NK-92 treated with Interleukin-12 subunit alpha and Interleukin-12 subunit beta, amount 100 ng/mL, for 24 hours (cell line): ENCODE measurements around the gene CCDC126.
"Not testable (repeated sequence)": the region's sequence is repeated elsewhere in the genome, so short reads cannot be mapped to it uniquely, and the experiment has no call there.

ENCODE experiments used
- DNase-seq: peaks from one replicate; lab custom pipeline; 2025; lab: John Stamatoyannopoulos, UW

The CCDC126 gene

DNA sequence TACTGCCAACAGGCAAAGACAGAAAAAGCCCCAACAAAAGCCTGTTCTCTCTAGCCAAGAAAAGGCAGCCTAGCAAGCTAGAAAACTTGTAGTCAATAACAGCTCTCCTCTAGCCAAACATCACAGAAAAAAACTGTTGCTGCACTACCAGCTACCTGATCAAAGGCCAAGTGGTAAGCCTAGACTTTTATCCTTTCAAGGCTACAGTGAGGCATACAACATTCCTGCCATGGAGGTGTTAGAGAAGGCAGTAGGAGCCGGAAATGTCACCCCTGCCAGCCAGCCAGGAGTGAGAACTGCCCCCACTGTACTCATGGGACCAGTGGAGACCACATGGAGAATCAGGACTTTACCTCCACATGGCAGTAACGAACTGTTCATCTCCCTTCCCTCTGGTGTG lies 31.2 kb downstream of the CCDC126 start:
- no peak for DNase-seq

DNA sequence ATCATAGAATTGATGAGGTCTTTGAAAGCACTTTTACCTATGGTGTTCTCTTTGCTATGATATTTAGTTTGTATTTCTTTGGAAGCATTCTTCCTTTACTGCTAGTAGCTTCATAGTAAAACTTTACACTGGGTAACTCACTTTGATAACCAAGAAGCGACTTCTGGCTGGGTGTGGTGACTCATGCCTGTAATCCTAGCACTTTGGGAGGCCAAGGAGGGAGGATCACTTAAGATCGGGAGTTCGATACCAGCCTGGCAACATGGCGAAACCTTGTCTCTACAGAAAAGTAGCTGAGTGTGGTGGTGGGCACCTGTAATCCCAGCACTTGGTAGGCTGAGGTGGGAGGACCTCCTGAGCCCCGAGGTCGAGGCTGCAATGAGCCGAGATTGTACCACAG lies 36.2 kb downstream of the CCDC126 start:
- no peak for DNase-seq

- no peak for DNase-seq
Measured at GRCh38 chr7:23645822-23646221, 48.6 kb downstream of the CCDC126 start.

- DNase-seq, result no peak
Measured at GRCh38 chr7:23653942-23654341, 56.8 kb downstream of the CCDC126 start.

GRCh38 chr7:23654508-23654907 lies 57.3 kb downstream of the CCDC126 start:
- DNase-seq, result no peak

DNA sequence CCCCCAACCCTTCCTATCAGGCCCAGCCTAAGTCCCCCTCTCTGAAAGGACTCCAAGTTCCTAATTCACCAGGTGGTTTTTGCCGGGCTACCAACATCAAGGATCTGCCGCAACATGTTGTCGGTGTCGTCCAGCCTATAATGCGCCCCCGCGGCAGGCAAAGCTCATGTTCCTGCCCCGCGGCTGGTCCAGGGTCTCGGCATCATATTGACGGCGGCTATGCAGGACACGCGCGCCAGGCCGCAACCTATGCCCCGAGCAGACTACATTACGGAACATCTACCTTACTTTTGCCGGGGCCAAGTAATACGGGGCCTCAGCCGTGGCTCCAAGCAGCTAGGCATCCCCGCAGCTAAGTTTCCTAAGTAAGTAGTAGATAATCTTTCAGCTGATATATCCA lies 58.3 kb downstream of the CCDC126 start:
- DNase-seq, result no peak

DNA sequence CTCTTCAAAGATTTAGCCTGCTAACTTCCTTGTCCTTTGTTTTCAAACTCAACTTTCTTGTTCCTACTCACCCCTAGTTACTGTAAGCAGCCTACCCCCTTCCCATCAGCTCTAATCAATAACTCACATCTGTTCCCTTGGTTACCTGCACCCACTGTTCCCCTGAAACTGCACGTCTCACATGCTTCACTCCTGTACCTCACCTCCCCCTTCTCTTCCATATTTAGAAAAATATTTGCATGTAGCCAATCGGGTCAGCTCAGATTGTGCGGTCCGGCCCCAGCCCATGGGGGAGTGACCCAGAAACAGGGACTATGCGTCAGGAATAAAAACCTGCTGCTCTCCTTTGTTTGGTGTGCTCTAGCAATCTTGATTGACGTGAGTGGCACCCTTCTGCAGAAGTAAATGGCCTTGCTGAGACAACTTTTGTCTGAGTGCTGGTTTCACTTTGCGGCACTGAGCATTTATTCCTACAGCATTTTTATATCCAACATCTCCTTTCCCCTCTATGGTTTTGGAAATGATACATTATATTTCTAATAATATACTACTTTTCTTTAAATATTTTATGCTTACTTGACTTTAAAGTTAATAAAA lies 61.7 kb downstream of the CCDC126 start:
- no peak for DNase-seq

DNA sequence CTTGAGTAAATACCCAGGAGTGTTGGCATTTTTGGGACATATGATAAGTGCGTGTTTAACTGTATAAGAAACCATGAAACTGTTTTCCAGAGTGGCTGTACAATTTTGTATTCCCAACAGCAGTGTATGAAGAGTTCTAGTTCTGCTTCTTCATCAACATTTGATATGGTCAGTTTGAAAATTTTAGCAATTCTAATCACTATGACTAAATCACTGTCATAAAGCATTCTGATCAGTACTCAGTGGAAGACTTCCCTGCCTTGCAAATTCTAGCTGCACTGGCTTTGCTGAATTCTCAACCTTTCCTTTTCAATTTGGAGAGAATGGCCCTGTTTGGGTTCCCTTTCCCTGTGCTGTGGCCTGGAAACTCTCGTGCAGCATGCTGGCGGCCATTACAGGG lies 64.2 kb downstream of the CCDC126 start:
- DNase-seq, result no peak

DNA sequence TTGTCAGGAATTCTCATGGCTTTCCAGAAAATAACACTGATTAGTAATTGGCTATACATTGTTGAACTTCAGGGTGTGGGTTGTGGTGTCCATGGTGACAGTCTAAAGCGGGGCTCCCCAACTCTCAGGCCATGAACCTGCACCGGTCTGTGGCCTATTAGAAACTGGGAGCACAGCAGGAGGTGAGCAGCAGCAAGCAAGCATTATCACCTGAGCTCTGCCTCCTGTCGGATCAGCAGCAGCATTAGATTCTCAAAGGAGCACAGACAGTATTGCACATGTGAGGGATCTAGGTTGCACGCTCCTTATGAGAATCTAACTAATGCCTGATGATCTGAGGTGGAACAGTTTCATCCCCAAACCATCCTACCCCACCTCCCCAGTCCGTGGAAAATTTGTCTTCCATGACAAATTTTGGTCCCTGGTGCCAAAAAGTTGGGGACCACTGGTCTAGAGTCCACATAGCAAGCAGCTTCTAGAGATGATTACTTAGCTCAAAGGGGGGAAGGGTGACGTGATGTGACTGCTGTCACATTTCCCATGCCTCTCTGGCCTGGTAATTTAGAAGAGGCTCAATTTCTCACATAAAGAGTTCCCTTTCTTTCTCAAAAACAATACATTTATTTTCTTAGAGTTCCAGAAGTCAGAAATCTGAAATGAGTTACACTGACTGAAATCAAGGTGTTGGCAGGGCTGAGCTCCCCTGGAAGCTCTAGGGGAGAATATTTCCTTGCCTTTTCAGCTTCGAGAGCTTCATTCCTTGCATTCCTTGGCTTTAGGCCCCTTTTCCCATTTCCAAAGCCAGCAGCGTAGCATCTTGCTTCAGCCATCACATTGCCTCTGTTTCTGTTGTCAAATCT lies 65.2 kb downstream of the CCDC126 start:
- DNase-seq, result no peak

DNA sequence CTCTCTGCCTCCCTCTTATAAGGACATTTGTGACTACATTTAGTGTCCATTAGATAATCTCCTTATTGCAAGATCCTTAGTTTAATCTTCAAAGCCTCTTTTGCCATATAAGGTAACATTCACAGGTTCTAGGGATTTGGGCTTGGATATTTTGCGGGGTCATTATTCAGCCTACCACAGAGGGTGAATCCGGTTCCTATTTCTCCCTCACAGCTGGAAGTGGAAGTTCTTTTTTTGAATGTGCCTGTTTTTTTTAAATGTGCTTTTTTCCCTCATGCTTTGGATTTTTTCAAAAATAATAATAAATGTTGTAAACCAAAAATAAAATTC lies 65.8 kb downstream of the CCDC126 start:
- no peak for DNase-seq

- no peak for DNase-seq
Measured at GRCh38 chr7:23664122-23664521, 66.9 kb downstream of the CCDC126 start.

DNA sequence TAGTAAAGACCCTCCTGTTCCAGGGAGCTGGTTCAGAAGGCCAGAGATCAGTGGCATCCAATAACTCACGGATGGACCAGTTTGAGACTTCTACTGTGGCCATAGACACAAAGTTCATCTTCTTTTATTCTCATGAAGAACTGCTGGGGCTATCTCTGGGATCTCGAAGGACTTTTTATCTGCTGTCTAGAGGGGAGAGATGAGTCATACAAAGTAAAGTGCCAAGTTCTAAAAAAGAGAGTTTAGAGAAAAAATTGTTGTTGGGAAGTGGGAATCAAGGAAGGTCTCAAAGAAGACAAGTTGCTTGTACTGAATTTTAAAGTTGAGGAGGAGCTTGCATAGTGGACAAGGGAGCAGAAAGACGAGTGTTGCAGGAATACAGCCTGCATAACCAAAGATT lies 74.9 kb downstream of the CCDC126 start:
- DNase-seq, result no peak

GRCh38 chr7:23679898-23680413 lies 82.8 kb downstream of the CCDC126 start, which contains the start of gene FAM221A:
TSS of gene FAM221A (plus strand) at chr7:23680199. CDS start at chr7:23680219, 20 bp downstream.
- no peak for DNase-seq

DNA sequence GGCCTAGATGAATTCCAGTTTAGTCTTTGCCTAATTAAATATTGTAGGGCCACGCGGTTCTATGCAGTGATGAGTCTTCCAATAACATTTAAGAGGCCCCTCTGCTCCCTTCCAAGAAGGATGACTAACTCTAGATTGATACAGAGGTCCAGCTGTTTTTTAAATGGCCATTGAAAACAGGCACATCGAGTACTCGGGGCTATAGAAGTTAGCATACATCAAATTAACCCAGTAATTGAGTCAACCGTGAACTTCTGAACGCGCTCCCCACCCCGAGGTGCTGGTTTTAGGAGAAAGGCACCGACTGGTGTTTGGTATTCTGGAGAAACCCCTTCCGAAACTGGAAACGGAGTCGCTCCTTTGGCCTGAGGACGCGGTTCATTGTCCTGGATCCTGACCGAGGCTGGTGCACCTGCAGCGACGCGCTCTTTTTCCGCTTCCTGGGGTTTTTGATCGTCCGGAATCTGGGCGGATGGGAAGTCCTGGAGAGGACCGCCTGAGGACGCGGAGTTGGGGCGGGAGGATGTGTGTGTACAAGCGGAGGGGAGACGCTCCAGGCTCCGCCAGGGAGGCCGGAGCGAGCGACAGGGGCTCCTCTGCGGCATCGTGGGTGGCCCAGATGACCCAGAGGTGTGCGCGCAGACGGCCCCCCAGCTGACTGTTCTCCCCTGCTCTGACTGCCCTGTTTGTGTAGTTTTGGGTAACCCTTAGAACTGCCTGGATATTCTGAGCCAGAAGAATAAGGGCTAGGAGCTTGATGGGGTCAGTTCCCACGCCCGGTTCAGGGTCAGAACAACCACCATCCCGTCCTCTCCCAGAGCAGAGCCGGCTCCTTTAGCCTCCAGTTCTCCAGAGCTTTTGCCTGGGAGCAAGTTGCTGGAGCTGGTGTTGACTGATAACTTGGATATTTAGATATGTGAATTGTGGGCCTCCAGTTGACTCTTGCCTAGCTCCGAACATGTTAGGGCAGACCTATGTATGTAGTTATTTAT lies 83.5 kb downstream of the CCDC126 start:
- DNase-seq, result no peak

- DNase-seq, result not testable (repeated sequence)
Measured at GRCh38 chr7:23684041-23684440, 86.9 kb downstream of the CCDC126 start.

GRCh38 chr7:23685731-23686130 lies 88.5 kb downstream of the CCDC126 start:
- DNase-seq, result no peak

DNA sequence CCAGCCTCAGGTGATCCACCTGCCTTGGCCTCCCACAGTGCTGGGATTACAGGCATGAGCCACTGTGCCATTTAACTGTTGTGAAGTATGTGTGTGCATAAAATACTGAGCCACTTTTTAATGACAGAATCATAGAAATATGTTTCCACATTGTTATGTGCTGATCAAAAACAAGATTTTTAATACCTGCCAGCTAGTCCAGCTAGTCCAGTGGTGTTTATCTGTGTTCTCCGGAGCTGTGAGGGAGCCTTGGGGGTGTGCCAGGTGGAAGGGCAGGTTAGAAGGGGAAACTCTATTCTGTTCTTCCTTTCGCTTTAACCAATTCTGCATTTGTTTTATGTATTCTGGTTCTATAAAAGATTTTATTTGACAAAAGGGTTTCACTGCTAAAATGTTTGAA lies 89.8 kb downstream of the CCDC126 start:
- DNase-seq, result no peak

GRCh38 chr7:23689165-23689564 lies 92.0 kb downstream of the CCDC126 start:
- no peak for DNase-seq

- DNase-seq, result no peak
Measured at GRCh38 chr7:23691320-23691719, 94.1 kb downstream of the CCDC126 start.

- no peak for DNase-seq
Measured at GRCh38 chr7:23693224-23693623, 96.0 kb downstream of the CCDC126 start.
